COR-L47 (cell line): ENCODE measurements around the gene GRIFIN.
A peak's percentile ranks its signal among the peaks of the same experiment; 100 is the strongest.
"Not testable (repeated sequence)": the region's sequence is repeated elsewhere in the genome, so short reads cannot be mapped to it uniquely, and the experiment has no call there.

Experiments
- DNase-seq: peaks from one replicate; lab custom pipeline; 2025; lab: John Stamatoyannopoulos, UW

The GRIFIN gene

GRCh38 chr7:2453849-2454248 is 22.3 kb downstream of the GRIFIN start:
- DNase-seq = not testable (repeated sequence)

DNA sequence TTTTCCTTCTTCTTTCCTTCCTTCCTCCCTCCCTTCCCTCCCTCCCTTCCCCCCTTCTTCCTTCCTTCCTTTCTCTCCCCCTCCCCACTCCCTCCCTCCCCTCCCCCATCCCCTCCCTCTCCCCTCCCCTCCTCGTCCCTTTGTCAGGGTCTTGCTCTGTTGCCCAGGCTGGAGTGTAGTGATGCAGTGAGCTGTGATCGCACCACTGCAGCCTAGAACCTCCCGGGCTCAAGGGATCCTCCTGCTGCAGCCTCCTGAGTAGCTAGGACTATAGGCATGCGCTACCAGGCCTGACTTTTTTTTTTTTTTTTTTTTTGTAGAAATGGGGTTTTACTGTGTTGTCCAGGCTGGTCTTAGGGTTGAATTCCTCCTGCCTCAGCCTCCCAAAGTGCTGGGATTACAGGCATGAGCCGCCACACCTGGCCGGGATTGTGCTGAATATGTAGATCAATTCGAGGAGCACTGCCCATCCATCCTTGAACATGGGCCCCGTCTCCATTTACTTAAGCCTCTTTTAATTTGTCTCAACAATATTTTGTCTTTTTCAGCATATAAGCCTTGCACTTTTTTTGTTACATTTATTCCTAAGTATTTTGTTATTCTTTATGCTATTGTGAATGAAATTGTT is 23.4 kb downstream of the GRIFIN start:
- no peak for DNase-seq

- no peak for DNase-seq
These were observed 24.1 kb downstream of the GRIFIN start for GRCh38 chr7:2452074-2452507.

- DNase-seq = peak; percentile 59
These were observed 24.8 kb downstream of the GRIFIN start for GRCh38 chr7:2451171-2452073.

DNA sequence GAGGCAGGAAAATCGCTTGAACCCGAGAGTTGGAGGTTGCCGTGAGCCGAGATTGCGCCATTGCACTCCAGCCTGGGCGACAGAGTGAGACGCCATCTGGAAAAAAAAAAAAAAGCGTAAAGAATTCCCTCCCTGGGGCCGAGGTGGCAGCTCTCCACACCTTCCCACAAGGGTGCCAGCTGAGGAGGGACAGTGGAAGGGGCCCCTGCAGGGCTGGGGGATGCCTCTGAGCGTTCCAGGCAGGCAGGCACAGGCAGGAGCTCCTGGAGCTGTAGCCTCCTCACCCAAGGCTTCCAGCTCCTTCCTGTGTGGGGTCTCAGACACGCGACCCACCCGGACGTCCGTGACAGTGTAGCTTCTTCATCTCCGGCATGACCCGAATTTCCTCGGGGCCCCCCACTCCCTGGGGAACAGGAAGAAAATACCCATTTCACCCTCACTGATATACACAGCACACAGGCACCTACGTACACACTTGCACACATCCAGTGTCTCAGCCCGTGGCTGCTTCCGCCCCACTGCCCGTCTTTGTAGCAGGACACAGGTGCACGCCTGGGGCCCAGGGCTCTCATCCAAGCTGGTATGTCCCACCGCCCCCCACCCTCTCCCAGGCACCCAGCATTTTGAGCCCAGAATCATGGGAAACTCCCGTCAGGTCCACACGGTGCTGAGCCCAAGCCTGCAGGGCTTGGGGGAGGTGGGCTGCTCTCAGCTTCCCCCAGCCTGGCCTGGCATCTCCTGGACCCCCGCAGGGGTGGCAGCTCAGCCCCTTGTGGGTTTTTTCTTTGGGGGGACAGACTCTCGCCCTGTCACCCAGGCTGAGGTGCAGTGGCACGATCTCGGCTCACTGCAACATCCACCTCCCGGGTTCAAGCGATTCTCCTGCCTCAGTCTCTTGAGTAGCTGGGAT is 25.7 kb downstream of the GRIFIN start:
- no peak for DNase-seq

GRCh38 chr7:2446676-2447075 is 29.5 kb downstream of the GRIFIN start:
- no peak for DNase-seq

DNA sequence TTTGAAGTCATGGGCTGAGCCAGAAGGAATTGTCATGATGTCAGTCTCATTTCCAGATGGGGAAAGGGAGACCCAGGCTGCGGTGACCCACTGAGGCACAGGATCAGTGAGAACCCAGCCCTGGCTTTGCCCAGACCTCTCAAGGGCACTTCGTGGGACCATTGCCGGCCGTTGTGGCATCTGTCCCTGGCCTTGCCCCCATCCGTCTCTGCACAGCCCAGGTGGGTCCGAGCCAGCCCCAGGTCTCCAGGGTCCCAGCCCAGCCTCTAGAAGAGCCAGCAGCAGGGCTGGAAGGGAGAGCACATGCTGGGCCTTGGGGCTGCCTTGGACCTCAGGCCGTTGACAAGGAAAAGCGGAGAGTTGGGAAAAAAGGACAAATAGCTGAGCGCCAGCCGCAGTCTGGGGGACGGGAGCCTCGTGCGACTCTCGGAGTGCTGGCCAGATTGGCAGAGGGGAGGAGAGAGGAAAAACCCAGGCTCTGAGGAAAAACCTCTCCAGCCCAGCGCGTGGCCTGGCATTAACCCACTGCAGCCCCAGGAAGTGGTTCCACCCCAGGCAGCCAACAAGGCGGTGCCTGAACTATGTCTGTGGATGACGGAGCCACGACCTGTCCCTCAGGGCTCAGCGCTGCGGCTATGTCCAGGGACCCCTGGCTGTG is 30.2 kb downstream of the GRIFIN start:
- DNase-seq = no peak

- no peak for DNase-seq
These were observed 31.2 kb downstream of the GRIFIN start for GRCh38 chr7:2445047-2445446.

GRCh38 chr7:2444476-2444875 is 31.7 kb downstream of the GRIFIN start:
- no peak for DNase-seq

GRCh38 chr7:2443491-2443890 is 32.7 kb downstream of the GRIFIN start:
- no peak for DNase-seq

GRCh38 chr7:2441430-2442058 is 34.7 kb downstream of the GRIFIN start:
- DNase-seq = no peak

DNA sequence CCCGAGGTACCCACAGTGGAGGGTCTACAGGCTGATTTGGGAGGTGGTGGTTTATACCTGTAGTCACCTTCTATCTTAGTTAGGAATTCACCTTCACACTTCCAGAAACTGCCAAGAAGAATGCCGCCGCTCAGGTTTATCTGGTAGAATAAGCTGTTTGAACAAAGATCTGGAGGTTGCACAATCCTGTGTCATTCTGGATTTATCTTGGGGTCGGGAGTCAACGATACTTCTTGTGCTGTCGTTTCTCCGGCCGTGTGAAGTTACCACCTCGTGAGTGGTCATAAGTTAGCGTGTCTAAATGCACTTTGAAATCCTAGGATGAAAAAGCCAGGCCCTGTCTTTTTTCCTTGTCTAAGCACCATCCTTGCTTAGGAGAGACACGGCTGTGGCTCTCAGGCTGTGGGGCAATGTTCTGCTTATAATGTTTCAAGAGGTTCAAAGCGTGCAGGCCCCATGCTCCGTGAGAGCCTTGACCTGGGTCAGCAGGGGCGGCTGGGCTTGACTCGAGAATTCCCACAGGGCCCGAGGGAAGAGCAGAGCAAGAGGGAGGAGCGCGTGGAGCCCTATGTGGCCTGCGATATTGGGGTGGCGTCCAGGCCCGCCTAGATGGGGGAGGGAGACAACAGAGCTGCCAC is 35.5 kb downstream of the GRIFIN start:
- no peak for DNase-seq

DNA sequence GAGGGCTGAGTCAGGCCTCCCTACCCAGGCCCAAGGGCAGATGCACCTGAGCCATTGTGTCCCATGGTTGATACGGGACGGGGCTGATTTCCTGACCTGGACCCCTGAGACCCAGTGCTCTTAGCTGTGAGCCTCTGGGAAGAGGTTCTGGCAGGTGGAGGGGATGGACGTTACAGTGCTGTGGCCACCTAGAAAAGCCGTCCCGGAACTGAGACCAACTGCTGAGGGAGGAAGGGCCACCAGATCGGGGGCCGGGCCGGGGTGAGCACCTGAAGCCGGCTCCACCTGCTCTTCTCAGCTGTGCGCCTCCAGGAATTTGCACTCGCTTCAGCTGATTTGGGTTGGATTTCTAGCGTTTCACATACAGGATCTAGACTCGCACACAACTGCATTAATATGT is 37.4 kb downstream of the GRIFIN start:
- DNase-seq = no peak

GRCh38 chr7:2438186-2438585 is 38.0 kb downstream of the GRIFIN start:
- DNase-seq = no peak

DNA sequence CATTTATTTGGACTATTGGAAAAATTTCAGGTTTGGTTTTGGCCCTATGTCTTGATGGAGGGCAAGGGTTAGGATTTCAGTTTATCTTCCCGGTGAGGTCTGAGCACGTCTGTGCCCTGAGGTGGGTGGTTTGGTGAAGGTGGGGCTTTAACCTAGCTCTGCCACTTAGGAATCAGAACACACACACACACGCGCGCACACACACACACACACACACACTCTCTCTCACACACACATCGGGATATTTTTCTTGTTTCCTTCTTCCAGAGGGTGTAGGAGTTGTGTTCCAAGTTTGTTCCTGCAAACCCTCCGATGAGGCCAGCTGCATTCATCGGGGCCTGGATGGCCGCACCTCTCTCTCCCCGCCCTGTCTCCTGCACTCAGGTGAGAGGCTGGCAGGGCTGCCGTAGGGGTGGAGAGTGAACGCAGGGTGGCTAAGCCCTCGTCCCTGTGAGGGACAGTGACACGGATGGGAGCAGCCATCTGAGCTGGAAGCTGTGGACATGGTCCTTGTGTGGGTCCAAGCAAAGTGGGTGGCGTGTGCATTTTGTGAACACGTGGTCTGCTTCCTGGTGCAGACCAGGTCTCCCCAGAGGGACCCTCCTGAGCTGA is 38.6 kb downstream of the GRIFIN start:
- DNase-seq = no peak

GRCh38 chr7:2437136-2437535 is 39.1 kb downstream of the GRIFIN start:
- DNase-seq = no peak

DNA sequence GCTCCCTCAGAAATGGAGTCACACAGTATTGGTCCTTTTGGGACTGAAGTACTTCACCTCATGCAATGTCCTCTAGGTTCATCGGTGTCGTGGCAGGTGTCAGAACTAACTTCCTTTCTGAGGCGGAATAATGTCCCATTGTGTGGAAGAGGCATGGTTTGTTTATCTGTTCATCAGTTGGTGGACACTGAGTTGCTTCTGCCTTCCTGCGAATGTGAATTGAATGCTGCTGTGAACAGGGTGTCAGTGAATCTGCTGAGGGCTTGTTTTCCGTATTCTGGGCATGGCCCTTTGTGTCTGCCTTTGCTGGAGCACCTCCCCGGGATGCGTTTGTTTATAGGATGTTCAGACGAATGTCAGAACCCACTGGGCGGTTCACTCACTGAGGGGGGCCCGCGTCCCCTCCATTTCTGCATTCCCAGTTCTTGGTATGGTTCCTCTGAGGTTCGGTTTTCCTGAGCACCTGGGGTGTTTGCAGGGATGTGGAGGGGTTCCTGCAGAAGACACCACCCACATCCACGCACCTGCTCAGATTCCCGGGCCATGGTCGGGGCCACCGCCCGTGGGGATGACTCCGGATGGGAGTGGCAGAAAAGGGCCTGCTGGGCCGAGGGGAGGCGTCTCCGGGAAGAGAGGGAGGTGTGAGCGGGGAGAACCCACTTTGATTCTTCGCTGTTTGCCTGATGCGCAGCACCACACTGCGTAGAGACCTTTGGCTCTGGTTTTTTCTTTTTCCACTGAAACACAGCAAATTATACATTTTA is 39.7 kb downstream of the GRIFIN start:
- DNase-seq = no peak

DNA sequence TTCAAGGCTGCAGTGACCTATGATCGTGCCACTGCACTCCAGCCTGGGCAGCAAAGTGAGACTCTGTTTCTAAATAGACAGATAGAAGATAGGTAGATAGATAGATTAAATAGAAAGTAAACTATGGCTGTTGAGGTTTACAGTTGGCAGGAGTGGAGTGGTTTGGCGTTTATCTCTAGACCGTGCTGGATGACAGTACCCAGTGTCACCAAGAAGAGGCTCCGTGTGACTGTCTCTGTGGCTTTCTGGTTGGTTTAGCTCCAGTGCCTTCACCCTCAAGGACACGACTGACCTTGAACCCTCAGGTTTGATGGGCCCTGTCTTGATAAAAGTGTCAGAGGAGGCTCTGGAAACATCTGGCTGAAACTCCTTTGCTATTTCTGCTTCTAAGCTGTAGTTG is 41.1 kb downstream of the GRIFIN start:
- no peak for DNase-seq

DNA sequence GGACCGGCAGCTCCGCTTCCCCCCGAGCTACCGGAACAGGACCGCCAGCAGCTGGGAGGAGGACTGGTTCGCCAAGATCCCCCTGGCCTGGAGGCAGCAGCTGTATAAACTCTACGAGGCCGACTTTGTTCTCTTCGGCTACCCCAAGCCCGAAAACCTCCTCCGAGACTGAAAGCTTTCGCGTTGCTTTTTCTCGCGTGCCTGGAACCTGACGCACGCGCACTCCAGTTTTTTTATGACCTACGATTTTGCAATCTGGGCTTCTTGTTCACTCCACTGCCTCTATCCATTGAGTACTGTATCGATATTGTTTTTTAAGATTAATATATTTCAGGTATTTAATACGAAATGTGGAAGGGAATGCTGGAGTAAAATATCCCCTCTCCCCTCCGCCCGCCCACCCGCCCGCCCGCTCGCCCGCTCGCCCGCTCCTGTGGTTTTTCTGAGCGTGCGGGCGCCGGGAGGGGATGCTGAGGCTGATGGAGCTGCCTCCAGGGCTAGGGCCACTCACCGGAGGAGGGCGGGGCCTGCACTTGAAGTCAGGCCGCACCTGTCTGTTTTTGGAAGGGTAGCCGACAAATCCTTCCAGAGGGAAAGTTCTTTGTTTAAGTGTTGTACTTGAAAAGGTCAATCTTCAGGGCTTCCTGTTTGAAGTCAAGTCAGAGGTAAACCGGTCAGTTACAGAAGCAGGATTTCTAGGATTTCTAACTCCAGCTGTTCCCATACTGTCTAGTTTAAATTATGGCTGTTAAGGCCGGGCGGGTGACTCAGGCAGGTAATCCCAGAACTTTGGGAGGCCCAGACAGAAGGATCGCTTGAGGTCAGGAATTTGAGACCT is 42.3 kb downstream of the GRIFIN start:
- no peak for DNase-seq
